GM12874 (cell line): ENCODE data around the gene ARMC2.

Source experiments
- TF ChIP-seq, protein P1 (sequence below): IDR thresholded peaks from 2 replicates; pipeline ENCODE4 v1.5.1; 2011; ENCODE audit warnings: low read depth, mild to moderate bottlenecking, control low read depth, low read length, moderate library complexity; ENCODE audit not compliant: insufficient read depth

The ARMC2 gene

GRCh38 chr6:108888052-108888451 lies 39.8 kb downstream of the ARMC2 start:
- TF ChIP-seq, protein P1, sequence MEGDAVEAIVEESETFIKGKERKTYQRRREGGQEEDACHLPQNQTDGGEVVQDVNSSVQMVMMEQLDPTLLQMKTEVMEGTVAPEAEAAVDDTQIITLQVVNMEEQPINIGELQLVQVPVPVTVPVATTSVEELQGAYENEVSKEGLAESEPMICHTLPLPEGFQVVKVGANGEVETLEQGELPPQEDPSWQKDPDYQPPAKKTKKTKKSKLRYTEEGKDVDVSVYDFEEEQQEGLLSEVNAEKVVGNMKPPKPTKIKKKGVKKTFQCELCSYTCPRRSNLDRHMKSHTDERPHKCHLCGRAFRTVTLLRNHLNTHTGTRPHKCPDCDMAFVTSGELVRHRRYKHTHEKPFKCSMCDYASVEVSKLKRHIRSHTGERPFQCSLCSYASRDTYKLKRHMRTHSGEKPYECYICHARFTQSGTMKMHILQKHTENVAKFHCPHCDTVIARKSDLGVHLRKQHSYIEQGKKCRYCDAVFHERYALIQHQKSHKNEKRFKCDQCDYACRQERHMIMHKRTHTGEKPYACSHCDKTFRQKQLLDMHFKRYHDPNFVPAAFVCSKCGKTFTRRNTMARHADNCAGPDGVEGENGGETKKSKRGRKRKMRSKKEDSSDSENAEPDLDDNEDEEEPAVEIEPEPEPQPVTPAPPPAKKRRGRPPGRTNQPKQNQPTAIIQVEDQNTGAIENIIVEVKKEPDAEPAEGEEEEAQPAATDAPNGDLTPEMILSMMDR = no peak

DNA sequence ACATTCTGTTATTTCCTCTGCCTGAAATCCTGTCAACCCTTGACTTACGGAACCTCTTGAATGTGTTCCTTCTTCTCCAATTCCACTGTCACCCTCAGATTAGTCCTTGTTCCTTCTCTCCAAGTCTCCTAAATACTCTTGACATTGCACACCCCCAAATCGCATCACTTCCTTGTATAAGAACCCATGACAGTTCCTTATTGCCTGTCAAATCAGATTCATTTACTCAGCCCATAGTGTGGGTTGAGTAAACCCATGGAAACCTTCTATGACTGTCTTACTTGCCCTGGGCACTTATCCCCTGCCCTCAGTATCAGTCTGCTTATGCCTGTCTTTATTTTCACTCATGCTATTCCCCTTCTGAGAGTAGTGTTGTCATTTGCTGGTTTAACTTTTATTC lies 40.5 kb downstream of the ARMC2 start:
- TF ChIP-seq, protein P1 = no peak

DNA sequence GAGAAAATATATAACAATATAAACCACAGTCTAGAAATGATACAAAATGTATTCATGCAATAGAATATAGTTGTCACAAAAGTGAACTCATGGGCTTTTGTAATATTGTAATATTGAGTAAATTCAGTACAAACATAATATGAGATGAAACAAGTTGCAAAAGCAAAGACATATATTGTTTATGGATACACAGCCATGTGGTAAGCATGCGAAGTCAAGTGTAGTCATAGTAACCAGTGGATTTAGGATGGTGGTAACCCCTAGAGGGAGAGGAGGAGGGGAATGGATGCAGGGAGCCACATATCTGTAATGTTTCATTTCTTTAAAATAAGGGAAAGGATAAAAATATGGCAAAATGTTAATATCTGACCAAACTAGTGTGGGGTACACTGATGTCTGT lies 47.3 kb downstream of the ARMC2 start:
- TF ChIP-seq, protein P1 = no peak

GRCh38 chr6:108896111-108896661 lies 48.0 kb downstream of the ARMC2 start:
- TF ChIP-seq, protein P1 = no peak

- TF ChIP-seq, protein P1 = no peak
Measured at GRCh38 chr6:108897371-108897770, 49.1 kb downstream of the ARMC2 start.

- TF ChIP-seq, protein P1 = no peak
Measured at GRCh38 chr6:108902382-108902792, 54.2 kb downstream of the ARMC2 start.

DNA sequence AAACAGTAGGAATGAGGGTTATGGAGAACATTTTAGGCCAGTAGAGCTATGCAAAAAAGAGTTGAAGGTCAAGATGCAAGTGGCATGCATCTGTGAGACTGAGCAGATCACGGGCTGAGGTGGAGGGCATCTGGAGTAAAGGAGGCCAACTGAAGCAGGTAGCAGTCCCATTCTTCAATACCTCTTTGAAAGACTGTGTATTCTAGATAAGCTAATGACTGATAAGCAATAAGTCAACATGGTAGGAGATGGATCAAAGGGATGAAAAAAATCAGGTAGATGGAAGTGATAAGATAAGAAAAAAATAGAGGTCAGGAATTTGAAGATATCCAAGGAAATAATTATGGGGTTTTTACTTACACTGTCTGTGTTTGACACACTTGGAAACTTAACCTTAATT lies 55.6 kb downstream of the ARMC2 start:
- TF ChIP-seq, protein P1 = no peak
